PC-3 (cell line): ENCODE data around the gene TSSC4. TPM values are rescaled to one million over a fixed set of nuclear protein-coding genes. Genes with fewer than 3 reads are reported as not detected.

Experiments
- ATAC-seq: fragments of 200-7000 bp; cut with Tn5 transposase; 2 replicates; pipeline ENCODE4 v1.9.1; 2020; ENCODE audit warnings: mild to moderate bottlenecking, moderate library complexity
- BruUV-seq: library from RNA; stranded (reverse); fragments of 400-500 nt; replicated peaks from 2 replicates; lab custom pipeline; 2021; lab: Mats Ljungman, UMichigan
- CTCF ChIA-PET: fragments of 300-600 bp; sonication (Branson Sonifier 250); formaldehyde crosslinking; loops from one replicate; lab custom pipeline; 2022; ENCODE audit warnings: antibody characterized with exemption; lab: Charles Lee
- POLR2A ChIA-PET: fragments of 300-600 bp; sonication (Branson Sonifier 250); formaldehyde crosslinking; loops from one replicate; lab custom pipeline; 2022; ENCODE audit warnings: antibody characterized with exemption; ENCODE audit not compliant: unreplicated experiment; lab: Charles Lee
- DNase-seq: peaks from one replicate; pipeline ENCODE4 v3.0.0-alpha.2; 2015
- H2AFZ ChIP-seq: fragments of 300-600 bp; sonication (generic); 2 replicates; pipeline ENCODE4 v1.6.0; 2016; ENCODE audit warnings: antibody characterized with exemption, low read length
- H3F3A ChIP-seq: fragments of 300-600 bp; sonication (generic); one replicate; pipeline ENCODE4 v1.6.0; 2017; ENCODE audit warnings: antibody characterized with exemption, low read length, control low read depth, mild to moderate bottlenecking; ENCODE audit not compliant: unreplicated experiment
- H3K27ac ChIP-seq: fragments of 300-600 bp; sonication (generic); 2 replicates; pipeline ENCODE4 v1.5.1; 2016; ENCODE audit warnings: mild to moderate bottlenecking, low read length
- H3K27me3 ChIP-seq: fragments of 300-600 bp; sonication (generic); 2 replicates; pipeline ENCODE4 v1.6.1; 2016; ENCODE audit warnings: low read length, mixed read lengths
- H3K36me3 ChIP-seq: fragments of 300-600 bp; sonication (generic); 2 replicates; pipeline ENCODE4 v1.6.1; 2016; ENCODE audit warnings: low read depth, mixed run types, low read length, mixed read lengths
- H3K4me1 ChIP-seq: fragments of 300-600 bp; sonication (generic); 2 replicates; pipeline ENCODE4 v1.5.1; 2016; ENCODE audit warnings: low read length; ENCODE audit not compliant: insufficient read depth
- H3K4me2 ChIP-seq: fragments of 300-600 bp; sonication (generic); 2 replicates; pipeline ENCODE4 v1.6.0; 2016; ENCODE audit warnings: low read length
- H3K4me3 ChIP-seq: fragments of 300-600 bp; sonication (generic); 2 replicates; pipeline ENCODE4 v1.5.1; 2016; ENCODE audit warnings: mild to moderate bottlenecking, low read length, mixed read lengths
- H3K79me2 ChIP-seq: fragments of 300-600 bp; sonication (generic); 2 replicates; pipeline ENCODE4 v1.6.1; 2017; ENCODE audit warnings: low read length, mixed read lengths
- H3K9ac ChIP-seq: fragments of 300-600 bp; sonication (generic); 2 replicates; pipeline ENCODE4 v1.6.0; 2016; ENCODE audit warnings: mild to moderate bottlenecking, low read length
- H3K9me2 ChIP-seq: fragments of 300-600 bp; sonication (generic); replicated peaks from 2 replicates; pipeline ENCODE4 v1.6.1; 2016; ENCODE audit warnings: mixed run types, low read length, mixed read lengths
- H3K9me3 ChIP-seq: fragments of 300-600 bp; sonication (generic); 2 replicates; pipeline ENCODE4 v1.6.1; 2016; ENCODE audit warnings: low read length, mixed read lengths
- H4K20me1 ChIP-seq: fragments of 300-600 bp; sonication (generic); 2 replicates; pipeline ENCODE4 v1.6.1; 2016; ENCODE audit warnings: low read length, mixed read lengths
- CTCF ChIP-seq: fragments of 300-600 bp; sonication (generic); conservative IDR thresholded peaks from 2 replicates; pipeline ENCODE4 v1.5.1; 2017; ENCODE audit warnings: antibody characterized with exemption, low read depth, mild to moderate bottlenecking, low read length
- EZH2 ChIP-seq: fragments of 300-600 bp; sonication (generic); IDR thresholded peaks from one replicate; pipeline ENCODE4 v1.6.1; 2017; ENCODE audit warnings: antibody characterized with exemption, mild to moderate bottlenecking, low read length; ENCODE audit not compliant: unreplicated experiment
- EZH2phosphoT487 ChIP-seq: fragments of 300-600 bp; sonication (generic); IDR thresholded peaks from 2 replicates; pipeline ENCODE4 v1.6.1; 2018; ENCODE audit warnings: mild to moderate bottlenecking, antibody characterized with exemption, low read length, borderline replicate concordance
- intact Hi-C: fragments of 100-400 bp; cut with micrococcal nuclease; formaldehyde crosslinking; loops from 2 replicates; pipeline ENCODE4 v1.9.0; 2023
- total RNA-seq: library from RNA; depleted of rRNA; stranded (reverse); fragments of >200 nt; gene quantifications from 2 replicates; pipeline ENCODE4 v1.2.3, GENCODE V29; 2014

The TSSC4 gene
- total RNA-seq, 1 experiment from 2014 or later = 88.3 TPM

GRCh38 chr11:2404735-2405196, 4.2 kb downstream of the TSSC4 start:
- Histone ChIP-seq H3K4me2 (no peak overlapping the region), H3K9me3 (no peaks in the 10 kb centered on the region), H2AFZ (no peak overlapping the region), H3K79me2 (peaks cover 22% of the 10 kb centered on the region), H3F3A (no peaks in the 10 kb centered on the region), H3K4me1 (peaks cover 2% of the 10 kb centered on the region; the same call in 1 of the 2 replicates), H3K4me3 (no peak overlapping the region), H3K9me2 (no peaks in the 10 kb centered on the region), H3K36me3 (0 out of 2 replicates have a peak, but pooled peaks cover 5% of the 10 kb centered on the region), H3K27me3 (no peaks in the 10 kb centered on the region), H3K27ac (no peak overlapping the region), H3K9ac (no peak overlapping the region), H4K20me1 (no peaks in the 10 kb centered on the region)
- ChIA-PET CTCF (no interaction called here), POLR2A (interaction anchor here (0.6 kb wide), 1 partner anchor 28 kb away, joined by 3 read pairs; the partner anchor contains the start of gene CD81)
- intact Hi-C loops = loop anchor here (5.0 kb wide), 1 partner anchor 222 kb away; no protein-coding TSS in a partner anchor
- ATAC-seq (no peak), DNase-seq (no peak)
- no peak for TF ChIP-seq EZH2phosphoT487
- no peak for TF ChIP-seq CTCF
- no peak for TF ChIP-seq EZH2
- BruUV-seq = no TSS peak

- POLR2A ChIA-PET = no interaction called here
- no TSS peak for BruUV-seq
Measured at GRCh38 chr11:2406451-2406850, 5.9 kb downstream of the TSSC4 start.

More at GRCh38 chr11:2406451-2406850, 5.9 kb downstream of the TSSC4 start:
- no peaks in the 10 kb centered on the region for H3K9me2 ChIP-seq
- H3K27me3 ChIP-seq = no peaks in the 10 kb centered on the region
- no peak overlapping the region for H3K9ac ChIP-seq
- no peak overlapping the region for H3K4me3 ChIP-seq
- H3F3A ChIP-seq = no peaks in the 10 kb centered on the region
- ATAC-seq = no peak
- H3K4me1 ChIP-seq = no peaks in the 10 kb centered on the region
- no peaks in the 10 kb centered on the region for H4K20me1 ChIP-seq
- no peaks in the 10 kb centered on the region for H3K9me3 ChIP-seq
- peaks cover 11% of the 10 kb centered on the region for H3K79me2 ChIP-seq
- TF ChIP-seq CTCF (no peak), EZH2phosphoT487 (no peak), EZH2 (no peak)
- no peak overlapping the region for H3K4me2 ChIP-seq
- 0 out of 2 replicates have a peak, but pooled peaks cover 5% of the 10 kb centered on the region for H3K36me3 ChIP-seq
- H3K27ac ChIP-seq = no peak overlapping the region
- intact Hi-C loops = no loop called here
- H2AFZ ChIP-seq = no peak overlapping the region
- CTCF ChIA-PET = no interaction called here
- no peak for DNase-seq
